ENCODE results near the gene PLXNA2.

GRCh38 chr1:208131621-208132286, 112.4 kb downstream of the PLXNA2 start:
- TF ChIP-seq, protein P1, sequence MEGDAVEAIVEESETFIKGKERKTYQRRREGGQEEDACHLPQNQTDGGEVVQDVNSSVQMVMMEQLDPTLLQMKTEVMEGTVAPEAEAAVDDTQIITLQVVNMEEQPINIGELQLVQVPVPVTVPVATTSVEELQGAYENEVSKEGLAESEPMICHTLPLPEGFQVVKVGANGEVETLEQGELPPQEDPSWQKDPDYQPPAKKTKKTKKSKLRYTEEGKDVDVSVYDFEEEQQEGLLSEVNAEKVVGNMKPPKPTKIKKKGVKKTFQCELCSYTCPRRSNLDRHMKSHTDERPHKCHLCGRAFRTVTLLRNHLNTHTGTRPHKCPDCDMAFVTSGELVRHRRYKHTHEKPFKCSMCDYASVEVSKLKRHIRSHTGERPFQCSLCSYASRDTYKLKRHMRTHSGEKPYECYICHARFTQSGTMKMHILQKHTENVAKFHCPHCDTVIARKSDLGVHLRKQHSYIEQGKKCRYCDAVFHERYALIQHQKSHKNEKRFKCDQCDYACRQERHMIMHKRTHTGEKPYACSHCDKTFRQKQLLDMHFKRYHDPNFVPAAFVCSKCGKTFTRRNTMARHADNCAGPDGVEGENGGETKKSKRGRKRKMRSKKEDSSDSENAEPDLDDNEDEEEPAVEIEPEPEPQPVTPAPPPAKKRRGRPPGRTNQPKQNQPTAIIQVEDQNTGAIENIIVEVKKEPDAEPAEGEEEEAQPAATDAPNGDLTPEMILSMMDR (IDR thresholded peaks at IDR 0.05): no peak
- no peak for TF ChIP-seq POLR2A (IDR thresholded peaks at IDR 0.05)
